Testis (tissue), 2 donors: Measurements from ENCODE around the gene IL9R.
"Not testable (repeated sequence)": the region's sequence is repeated elsewhere in the genome, so short reads cannot be mapped to it uniquely, and the experiment has no call there.

ENCODE experiments used
- POLR2A ChIP-seq: fragments of 450-650 bp; IDR thresholded peaks from one replicate; pipeline ENCODE4 v1.6.1; 2017; ENCODE audit warnings: antibody characterized with exemption, mild to moderate bottlenecking, moderate library complexity
- TF ChIP-seq, protein P1 (sequence below), 3 experiments: fragments of 450-650 bp in 2 of 3; fragments of 200-600 bp in 1 of 3; sonication (generic) in 1 of 3; IDR thresholded peaks; one replicate each; pipeline ENCODE4 v1.5.1; 2016 to 2019; ENCODE audit warnings: antibody characterized with exemption in 3 of 3, mild to moderate bottlenecking in 2 of 3, moderate library complexity in 1 of 3

DNA sequence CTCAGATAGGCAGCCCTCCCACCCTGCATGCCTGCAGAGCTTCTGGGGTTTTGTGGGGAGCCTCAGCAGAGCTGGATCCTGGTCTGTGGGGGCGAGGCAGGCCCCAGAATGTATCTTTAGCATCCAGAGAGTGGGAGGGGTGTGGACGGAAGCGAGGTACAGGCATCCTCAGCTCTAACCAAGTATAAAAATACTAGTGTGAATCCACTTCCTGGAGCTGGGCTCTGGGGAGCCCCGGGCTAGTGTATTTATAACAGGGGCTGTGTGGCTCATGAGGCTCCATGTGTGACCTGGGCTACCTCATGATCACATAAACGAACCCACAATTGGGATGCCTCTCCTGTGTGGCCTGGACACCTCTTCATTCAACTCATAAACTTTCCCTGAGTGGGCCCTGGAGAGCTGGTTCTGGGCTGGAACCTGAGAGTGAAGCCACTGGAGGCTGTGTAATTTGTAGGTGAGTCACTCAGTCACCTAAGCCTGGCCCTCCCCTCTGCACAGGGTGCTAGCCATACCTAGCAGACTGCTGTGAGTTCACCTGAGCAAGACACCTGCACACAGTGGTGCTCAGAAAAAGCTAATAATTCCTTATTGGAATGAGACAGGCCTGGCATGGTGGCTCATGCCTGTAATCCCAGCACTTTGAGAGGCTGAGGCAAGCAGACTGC, 15.9 kb downstream of the IL9R start:
- not testable (repeated sequence) for TF ChIP-seq POLR2A
- TF ChIP-seq, protein P1, sequence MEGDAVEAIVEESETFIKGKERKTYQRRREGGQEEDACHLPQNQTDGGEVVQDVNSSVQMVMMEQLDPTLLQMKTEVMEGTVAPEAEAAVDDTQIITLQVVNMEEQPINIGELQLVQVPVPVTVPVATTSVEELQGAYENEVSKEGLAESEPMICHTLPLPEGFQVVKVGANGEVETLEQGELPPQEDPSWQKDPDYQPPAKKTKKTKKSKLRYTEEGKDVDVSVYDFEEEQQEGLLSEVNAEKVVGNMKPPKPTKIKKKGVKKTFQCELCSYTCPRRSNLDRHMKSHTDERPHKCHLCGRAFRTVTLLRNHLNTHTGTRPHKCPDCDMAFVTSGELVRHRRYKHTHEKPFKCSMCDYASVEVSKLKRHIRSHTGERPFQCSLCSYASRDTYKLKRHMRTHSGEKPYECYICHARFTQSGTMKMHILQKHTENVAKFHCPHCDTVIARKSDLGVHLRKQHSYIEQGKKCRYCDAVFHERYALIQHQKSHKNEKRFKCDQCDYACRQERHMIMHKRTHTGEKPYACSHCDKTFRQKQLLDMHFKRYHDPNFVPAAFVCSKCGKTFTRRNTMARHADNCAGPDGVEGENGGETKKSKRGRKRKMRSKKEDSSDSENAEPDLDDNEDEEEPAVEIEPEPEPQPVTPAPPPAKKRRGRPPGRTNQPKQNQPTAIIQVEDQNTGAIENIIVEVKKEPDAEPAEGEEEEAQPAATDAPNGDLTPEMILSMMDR (IDR thresholded peaks at IDR 0.05), result not testable (repeated sequence)
